HEK293 (cell line): ENCODE data around the gene ABHD8.

Experiments
- CTCF ChIA-PET: fragments of 350-600 bp; formaldehyde crosslinking; extraction: SDS; loops from one replicate; lab custom pipeline; 2021; ENCODE audit warnings: antibody characterized with exemption; lab: Yijun Ruan, JAX
- POLR2A ChIA-PET: fragments of 300-600 bp; formaldehyde crosslinking; extraction: SDS; loops from one replicate; lab custom pipeline; 2020; ENCODE audit warnings: antibody characterized with exemption, inconsistent platforms; lab: Yijun Ruan, JAX
- H3K27ac ChIP-seq: fragments of 200-500 bp; sonication (Bioruptor generic); 2 replicates; pipeline ENCODE4 v1.5.1; 2014; ENCODE audit warnings: low read depth, low read length, control low read depth, inconsistent platforms; ENCODE audit errors: extremely low read depth
- H3K36me3 ChIP-seq, 2 experiments: fragments of 200-500 bp in 1 of 2; sonication (Bioruptor generic) in 1 of 2; 1 replicate in 1 of 2; 2 replicates in 1 of 2; pipeline ENCODE4 v1.5.1; 2014 to 2017; ENCODE audit warnings: inconsistent platforms in 2 of 2, low read length in 2 of 2; ENCODE audit not compliant: control insufficient read depth in 2 of 2, insufficient read depth in 1 of 2
- H3K4me1 ChIP-seq: fragments of 200-500 bp; sonication (Bioruptor generic); 2 replicates; pipeline ENCODE4 v1.5.1; 2014; ENCODE audit warnings: mild to moderate bottlenecking, low read length, inconsistent platforms; ENCODE audit not compliant: control insufficient read depth, insufficient read depth
- H3K4me3 ChIP-seq: 2 replicates; pipeline ENCODE4 v1.5.1; 2011; ENCODE audit warnings: low read depth, mild to moderate bottlenecking, control low read depth, low read length, moderate library complexity
- H3K9me3 ChIP-seq: fragments of 200-500 bp; sonication (Bioruptor generic); 2 replicates; pipeline ENCODE4 v1.5.1; 2014; ENCODE audit warnings: low read depth, low read length, inconsistent platforms; ENCODE audit not compliant: control insufficient read depth, insufficient read depth
- BCL11B ChIP-seq: fragments of 450-650 bp; formaldehyde crosslinking; IDR thresholded peaks from 2 replicates; pipeline ENCODE4 v1.5.1; 2016; ENCODE audit warnings: low read depth, missing biosample characterization, missing genetic modification characterization
- HOXC10 ChIP-seq: sonication (generic); formaldehyde crosslinking; IDR thresholded peaks from 2 replicates; pipeline ENCODE4 v1.8.1; 2023; ENCODE audit warnings: mild to moderate bottlenecking, missing genetic modification reagents
- INSM2 ChIP-seq: fragments of 450-650 bp; formaldehyde crosslinking; IDR thresholded peaks from 2 replicates; pipeline ENCODE4 v1.5.1; 2016; ENCODE audit warnings: missing biosample characterization, missing genetic modification characterization
- KLF1 ChIP-seq: fragments of 450-650 bp; formaldehyde crosslinking; IDR thresholded peaks from 2 replicates; pipeline ENCODE4 v1.5.1; 2016; ENCODE audit warnings: missing biosample characterization, missing genetic modification characterization
- MZF1 ChIP-seq: fragments of 450-650 bp; formaldehyde crosslinking; IDR thresholded peaks from 2 replicates; pipeline ENCODE4 v1.5.1; 2017; ENCODE audit warnings: missing biosample characterization, missing genetic modification characterization, borderline replicate concordance
- RBAK ChIP-seq: fragments of 450-650 bp; formaldehyde crosslinking; IDR thresholded peaks from 2 replicates; pipeline ENCODE4 v1.5.1; 2016; ENCODE audit warnings: missing biosample characterization, missing genetic modification characterization
- SCRT2 ChIP-seq: fragments of 450-650 bp; formaldehyde crosslinking; IDR thresholded peaks from 2 replicates; pipeline ENCODE4 v1.5.1; 2016; ENCODE audit warnings: missing biosample characterization, missing genetic modification characterization
- TSHZ1 ChIP-seq: fragments of 450-650 bp; formaldehyde crosslinking; IDR thresholded peaks from 2 replicates; pipeline ENCODE4 v1.5.1; 2016; ENCODE audit warnings: missing biosample characterization, missing genetic modification characterization, borderline replicate concordance
- WT1 ChIP-seq: fragments of 450-650 bp; formaldehyde crosslinking; IDR thresholded peaks from 2 replicates; pipeline ENCODE4 v1.5.1; 2016; ENCODE audit warnings: missing biosample characterization, missing genetic modification characterization
- ZNF114 ChIP-seq: fragments of 450-650 bp; formaldehyde crosslinking; IDR thresholded peaks from 2 replicates; pipeline ENCODE4 v1.5.0; 2017; ENCODE audit warnings: missing biosample characterization, missing genetic modification characterization
- ZNF146 ChIP-seq: fragments of 450-650 bp; formaldehyde crosslinking; IDR thresholded peaks from 2 replicates; pipeline ENCODE4 v1.5.1; 2016; ENCODE audit warnings: missing biosample characterization, missing genetic modification characterization
- ZNF16 ChIP-seq: fragments of 450-650 bp; formaldehyde crosslinking; IDR thresholded peaks from 2 replicates; pipeline ENCODE4 v1.5.1; 2016; ENCODE audit warnings: low read depth, missing biosample characterization, missing genetic modification characterization
- ZNF221 ChIP-seq: fragments of 450-650 bp; formaldehyde crosslinking; IDR thresholded peaks from 2 replicates; pipeline ENCODE4 v1.5.1; 2017; ENCODE audit warnings: missing biosample characterization, missing genetic modification characterization, borderline replicate concordance
- ZNF223 ChIP-seq: fragments of 450-650 bp; formaldehyde crosslinking; IDR thresholded peaks from 2 replicates; pipeline ENCODE4 v1.5.1; 2016; ENCODE audit warnings: missing biosample characterization, missing genetic modification characterization
- ZNF280C ChIP-seq: fragments of 450-650 bp; formaldehyde crosslinking; IDR thresholded peaks from 2 replicates; pipeline ENCODE4 v1.5.1; 2016; ENCODE audit warnings: missing biosample characterization, missing genetic modification characterization
- ZNF513 ChIP-seq: fragments of 450-650 bp; IDR thresholded peaks from 2 replicates; pipeline ENCODE4 v1.5.1; 2018; ENCODE audit warnings: missing biosample characterization, missing genetic modification characterization
- ZNF530 ChIP-seq: fragments of 450-650 bp; formaldehyde crosslinking; IDR thresholded peaks from 2 replicates; pipeline ENCODE4 v1.5.1; 2016; ENCODE audit warnings: low read depth, missing biosample characterization, missing genetic modification characterization
- ZNF560 ChIP-seq: fragments of 450-650 bp; formaldehyde crosslinking; IDR thresholded peaks from 2 replicates; pipeline ENCODE4 v1.5.1; 2017; ENCODE audit warnings: missing biosample characterization, missing genetic modification characterization, borderline replicate concordance
- ZNF664 ChIP-seq: fragments of 450-650 bp; formaldehyde crosslinking; IDR thresholded peaks from 2 replicates; pipeline ENCODE4 v1.5.1; 2016; ENCODE audit warnings: missing biosample characterization, missing genetic modification characterization
- ZSCAN16 ChIP-seq: fragments of 450-650 bp; formaldehyde crosslinking; IDR thresholded peaks from 2 replicates; pipeline ENCODE4 v1.5.1; 2016; ENCODE audit warnings: missing biosample characterization, missing genetic modification characterization

ABHD8 gene

GRCh38 chr19:17304386-17305215, 1.4 kb upstream of the ABHD8 start (continued):
- TF ChIP-seq ZNF513 (no peak), ZNF560 (tag by site-specific recombination) (no peak), SCRT2 (tag by site-specific recombination) (peak; percentile 68), RBAK (no peak), ZNF114 (no peak), ZNF146 (no peak), WT1 (tag by site-specific recombination) (0 out of 2 replicates have a peak, but pooled peaks have one; percentile 6), ZNF16 (peak; percentile 90), ZNF664 (tag by site-specific recombination) (no peak)
- TF ChIP-seq, all 188 proteins: peak for 5

GRCh38 chr19:17303940-17304267, 679 bp upstream of the ABHD8 start:
- peaks cover 0 to 18% of the 10 kb centered on the region in 2 experiments; a peak in 2 of 3 replicates for H3K36me3 ChIP-seq
- no peak overlapping the region for H3K4me3 ChIP-seq
- CTCF ChIA-PET = interaction anchor here (0.7 to 1.6 kb wide), 5 partner anchors 11 to 44 kb away, joined by 3 to 8 read pairs (median 5); no protein-coding TSS in a partner anchor
- peaks cover 3% of the 10 kb centered on the region for H3K4me1 ChIP-seq
- H3K9me3 ChIP-seq = no peaks in the 10 kb centered on the region
- POLR2A ChIA-PET = interaction anchor here (0.9 to 1.5 kb wide), 3 partner anchors 9 to 88 kb away, joined by 3 read pairs; partner anchors contain the start of gene USE1
- peak overlapping the region; percentile 21; the same call in 1 of the 2 replicates for H3K27ac ChIP-seq
- TF ChIP-seq ZNF221 (tag by site-specific recombination) = no peak
- no peak for TF ChIP-seq ZNF530 (tag by site-specific recombination)
- no peak for TF ChIP-seq BCL11B (tag by site-specific recombination)
- TF ChIP-seq HOXC10 (CRISPR knock-in tag) = no peak
- TF ChIP-seq ZSCAN16 = no peak

- H3K4me1 ChIP-seq = peaks cover 3% of the 10 kb centered on the region
- H3K36me3 ChIP-seq = peaks cover 0 to 28% of the 10 kb centered on the region in 2 experiments; a peak in 2 of 3 replicates
- ChIA-PET CTCF (interaction anchor here (0.6 to 1.6 kb wide), 4 partner anchors 9 to 127 kb away, joined by 3 to 6 read pairs (median 4); no protein-coding TSS in a partner anchor), POLR2A (interaction anchor here (0.6 to 1.5 kb wide), 3 partner anchors 8 to 36 kb away, joined by 3 to 8 read pairs (median 4); no protein-coding TSS in a partner anchor)
- peak overlapping the region; percentile 65 for H3K27ac ChIP-seq
- no peaks in the 10 kb centered on the region for H3K9me3 ChIP-seq
- peak overlapping the region; percentile 79 for H3K4me3 ChIP-seq
- TF ChIP-seq ZNF530 (tag by site-specific recombination) = no peak
- TF ChIP-seq MZF1 (tag by site-specific recombination) = no peak
- no peak for TF ChIP-seq KLF1 (tag by site-specific recombination)
- no peak for TF ChIP-seq TSHZ1 (tag by site-specific recombination)
- no peak for TF ChIP-seq ZNF280C
- TF ChIP-seq INSM2 (tag by site-specific recombination) = no peak
- no peak for TF ChIP-seq ZNF223 (tag by site-specific recombination)
Observed at GRCh38 chr19:17302391-17303166, 646 bp downstream of the ABHD8 start.
